Rectal smooth muscle tissue (tissue), 1 donor: Measurements from ENCODE around the gene IQSEC3.

Experiments used
- H3K27ac ChIP-seq: one replicate; pipeline ENCODE4 v1.7.0; 2013; ENCODE audit warnings: low read depth, low read length, inconsistent platforms
- H3K27me3 ChIP-seq: one replicate; pipeline ENCODE4 v1.7.0; 2013; ENCODE audit warnings: low read length; ENCODE audit not compliant: control insufficient read depth, insufficient read depth
- H3K36me3 ChIP-seq: one replicate; pipeline ENCODE4 v1.7.0; 2013; ENCODE audit warnings: low read length; ENCODE audit not compliant: control insufficient read depth, insufficient read depth
- H3K4me1 ChIP-seq: one replicate; pipeline ENCODE4 v1.7.0; 2013; ENCODE audit warnings: low read length; ENCODE audit not compliant: control insufficient read depth, insufficient read depth
- H3K4me3 ChIP-seq: one replicate; pipeline ENCODE4 v1.7.0; 2013; ENCODE audit warnings: low read length
- H3K9ac ChIP-seq: one replicate; pipeline ENCODE4 v1.7.0; 2013; ENCODE audit warnings: low read length

Gene IQSEC3

DNA sequence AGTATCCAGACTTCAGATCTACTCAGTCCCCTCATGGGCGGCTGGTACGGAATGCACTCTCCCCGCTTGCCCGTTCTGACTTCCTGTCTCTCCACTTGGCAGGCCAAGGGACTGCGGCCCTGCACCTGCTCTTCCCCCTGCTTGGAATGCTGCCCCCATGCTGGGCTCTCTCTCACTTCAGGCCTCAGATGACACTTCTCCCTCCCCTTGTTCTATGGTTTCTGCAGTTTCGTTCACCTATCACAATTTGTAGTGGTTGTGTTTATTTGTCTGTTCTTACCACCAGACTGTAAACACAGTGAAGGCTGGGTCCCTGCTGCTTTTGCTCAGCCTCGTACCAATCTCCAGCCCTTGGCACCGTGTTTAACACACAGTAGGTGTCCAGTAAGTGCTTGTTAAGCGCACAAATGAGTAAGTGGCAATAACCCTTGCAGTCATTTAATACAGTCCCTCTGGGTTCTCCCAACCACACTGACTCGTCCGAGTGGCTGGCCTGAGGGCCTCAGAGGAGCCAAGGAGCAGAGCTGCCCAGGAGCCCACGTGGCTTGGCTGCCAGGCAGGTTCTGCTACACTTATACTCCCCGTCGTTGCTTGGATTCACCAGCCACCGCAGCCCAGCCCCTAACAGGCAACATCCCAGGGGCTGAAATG, 135.6 kb downstream of the IQSEC3 start:
- H3K27me3 ChIP-seq = peaks cover 14% of the 10 kb centered on the region
- no peak overlapping the region for H3K27ac ChIP-seq
- no peaks in the 10 kb centered on the region for H3K36me3 ChIP-seq
- no peak overlapping the region for H3K9ac ChIP-seq
- H3K4me3 ChIP-seq = no peak overlapping the region
- H3K4me1 ChIP-seq = no peaks in the 10 kb centered on the region

GRCh38 chr12:203074-203461, 136.5 kb downstream of the IQSEC3 start:
- Histone ChIP-seq H3K4me1 (no peaks in the 10 kb centered on the region), H3K9ac (no peak overlapping the region), H3K27ac (no peak overlapping the region), H3K36me3 (no peaks in the 10 kb centered on the region), H3K4me3 (peak overlapping the region; percentile 31), H3K27me3 (peaks cover 14% of the 10 kb centered on the region)

GRCh38 chr12:203462-204260, 137.1 kb downstream of the IQSEC3 start:
- Histone ChIP-seq H3K4me1 (no peaks in the 10 kb centered on the region), H3K4me3 (peak overlapping the region; percentile 36), H3K27ac (no peak overlapping the region), H3K36me3 (no peaks in the 10 kb centered on the region), H3K9ac (no peak overlapping the region), H3K27me3 (peaks cover 14% of the 10 kb centered on the region)

DNA sequence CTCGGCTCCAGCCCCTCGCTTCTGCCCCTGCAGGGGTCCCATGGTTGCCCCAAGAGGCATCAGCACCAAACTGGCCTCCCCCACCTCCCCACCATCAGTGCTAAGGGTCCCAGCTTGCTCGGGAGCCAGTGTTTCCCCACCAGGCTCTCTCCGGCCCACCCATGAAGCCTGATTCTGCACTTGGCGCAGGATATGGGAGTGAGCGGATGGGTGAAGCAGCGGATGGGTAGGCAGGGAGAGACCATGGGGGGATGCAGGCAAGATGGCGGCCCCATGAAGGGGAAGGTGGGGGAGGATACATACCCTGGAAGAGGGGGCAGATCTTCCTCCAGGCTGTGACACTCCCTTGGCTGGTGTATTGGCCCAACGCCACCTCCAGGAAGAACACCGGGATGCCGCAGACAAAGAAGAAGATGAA, 137.7 kb downstream of the IQSEC3 start:
- H3K4me1 ChIP-seq = no peaks in the 10 kb centered on the region
- H3K27ac ChIP-seq = no peak overlapping the region
- no peak overlapping the region for H3K9ac ChIP-seq
- H3K27me3 ChIP-seq = peaks cover 16% of the 10 kb centered on the region
- H3K36me3 ChIP-seq = no peaks in the 10 kb centered on the region
- H3K4me3 ChIP-seq = peak overlapping the region; percentile 36

- no peaks in the 10 kb centered on the region for H3K36me3 ChIP-seq
- H3K27ac ChIP-seq = no peak overlapping the region
- H3K27me3 ChIP-seq = peaks cover 17% of the 10 kb centered on the region
- no peak overlapping the region for H3K9ac ChIP-seq
- H3K4me1 ChIP-seq = no peaks in the 10 kb centered on the region
- no peak overlapping the region for H3K4me3 ChIP-seq
Measured at GRCh38 chr12:205026-205425, 138.5 kb downstream of the IQSEC3 start.

DNA sequence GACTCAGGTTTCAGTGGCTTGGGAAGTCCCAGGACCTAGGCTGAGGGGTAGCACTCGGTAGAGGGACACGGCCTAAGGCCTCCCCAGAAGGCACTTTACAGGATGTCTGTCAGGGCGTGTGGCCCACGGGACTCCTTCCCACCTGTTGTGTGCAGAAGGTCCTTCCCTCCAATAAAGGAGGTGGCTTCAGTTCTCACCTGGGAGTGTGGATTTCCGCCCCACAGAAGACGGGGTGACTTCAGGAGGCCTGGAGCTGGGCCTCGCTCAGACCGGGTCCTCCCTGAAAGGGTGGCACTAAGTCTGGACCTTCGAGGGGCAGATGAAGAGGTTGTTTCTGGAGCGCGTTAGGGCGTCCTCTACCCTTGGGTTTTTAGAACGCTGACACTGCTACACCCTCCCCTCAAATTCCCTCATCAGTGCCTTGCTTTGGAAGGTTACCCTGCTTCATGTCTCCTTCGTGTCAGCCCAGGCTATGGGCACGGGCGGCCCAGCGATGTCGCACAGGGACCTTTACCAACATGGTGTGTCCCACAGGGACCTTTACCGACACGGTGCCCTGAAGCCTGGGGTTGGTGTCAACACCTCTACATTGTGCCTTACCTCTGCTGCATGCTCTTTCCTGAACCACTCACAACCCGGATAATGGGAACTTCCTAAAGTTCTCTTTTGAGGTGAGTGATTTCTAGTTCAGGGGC, 140.3 kb downstream of the IQSEC3 start:
- Histone ChIP-seq H3K4me1 (no peaks in the 10 kb centered on the region), H3K9ac (no peak overlapping the region), H3K36me3 (no peaks in the 10 kb centered on the region), H3K27me3 (peaks cover 11% of the 10 kb centered on the region), H3K4me3 (no peak overlapping the region), H3K27ac (no peak overlapping the region)

GRCh38 chr12:207804-208203, 141.2 kb downstream of the IQSEC3 start:
- H3K27me3 ChIP-seq = peaks cover 11% of the 10 kb centered on the region
- H3K27ac ChIP-seq = no peak overlapping the region
- no peaks in the 10 kb centered on the region for H3K36me3 ChIP-seq
- H3K4me3 ChIP-seq = no peak overlapping the region
- H3K4me1 ChIP-seq = no peaks in the 10 kb centered on the region
- no peak overlapping the region for H3K9ac ChIP-seq

GRCh38 chr12:208813-209212, 142.2 kb downstream of the IQSEC3 start:
- Histone ChIP-seq H3K27me3 (peaks cover 11% of the 10 kb centered on the region), H3K4me1 (no peaks in the 10 kb centered on the region), H3K36me3 (no peaks in the 10 kb centered on the region)

DNA sequence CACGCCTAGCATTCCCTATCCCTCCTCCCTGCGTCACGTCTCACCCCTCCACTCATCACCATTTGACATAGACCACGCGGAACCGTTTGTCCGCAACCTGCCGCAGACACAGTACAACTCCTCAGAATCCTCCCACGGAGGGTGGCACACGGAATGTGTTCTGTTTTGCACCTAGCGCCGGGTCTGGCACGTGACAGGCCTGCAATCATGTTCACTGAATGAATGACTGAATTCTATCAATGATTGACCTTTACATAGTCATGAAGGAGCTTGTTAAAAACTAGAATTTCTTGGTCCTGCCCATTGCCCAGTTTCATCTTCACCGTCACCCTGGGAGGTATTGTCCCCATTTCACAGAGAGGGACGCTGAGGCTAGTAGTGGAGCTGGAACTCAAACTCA, 142.7 kb downstream of the IQSEC3 start:
- H3K36me3 ChIP-seq = no peaks in the 10 kb centered on the region
- no peak overlapping the region for H3K4me3 ChIP-seq
- H3K27me3 ChIP-seq = peaks cover 9% of the 10 kb centered on the region
- H3K27ac ChIP-seq = no peak overlapping the region
- H3K4me1 ChIP-seq = no peaks in the 10 kb centered on the region
- no peak overlapping the region for H3K9ac ChIP-seq

More at GRCh38 chr12:208813-209212, 142.2 kb downstream of the IQSEC3 start:
- Histone ChIP-seq H3K9ac (no peak overlapping the region), H3K27ac (no peak overlapping the region), H3K4me3 (no peak overlapping the region)

GRCh38 chr12:209851-210250, 143.3 kb downstream of the IQSEC3 start:
- H3K4me1 ChIP-seq = no peaks in the 10 kb centered on the region
- H3K27ac ChIP-seq = no peak overlapping the region
- H3K27me3 ChIP-seq = peaks cover 4% of the 10 kb centered on the region
- H3K36me3 ChIP-seq = no peaks in the 10 kb centered on the region
- no peak overlapping the region for H3K4me3 ChIP-seq
- H3K9ac ChIP-seq = no peak overlapping the region

DNA sequence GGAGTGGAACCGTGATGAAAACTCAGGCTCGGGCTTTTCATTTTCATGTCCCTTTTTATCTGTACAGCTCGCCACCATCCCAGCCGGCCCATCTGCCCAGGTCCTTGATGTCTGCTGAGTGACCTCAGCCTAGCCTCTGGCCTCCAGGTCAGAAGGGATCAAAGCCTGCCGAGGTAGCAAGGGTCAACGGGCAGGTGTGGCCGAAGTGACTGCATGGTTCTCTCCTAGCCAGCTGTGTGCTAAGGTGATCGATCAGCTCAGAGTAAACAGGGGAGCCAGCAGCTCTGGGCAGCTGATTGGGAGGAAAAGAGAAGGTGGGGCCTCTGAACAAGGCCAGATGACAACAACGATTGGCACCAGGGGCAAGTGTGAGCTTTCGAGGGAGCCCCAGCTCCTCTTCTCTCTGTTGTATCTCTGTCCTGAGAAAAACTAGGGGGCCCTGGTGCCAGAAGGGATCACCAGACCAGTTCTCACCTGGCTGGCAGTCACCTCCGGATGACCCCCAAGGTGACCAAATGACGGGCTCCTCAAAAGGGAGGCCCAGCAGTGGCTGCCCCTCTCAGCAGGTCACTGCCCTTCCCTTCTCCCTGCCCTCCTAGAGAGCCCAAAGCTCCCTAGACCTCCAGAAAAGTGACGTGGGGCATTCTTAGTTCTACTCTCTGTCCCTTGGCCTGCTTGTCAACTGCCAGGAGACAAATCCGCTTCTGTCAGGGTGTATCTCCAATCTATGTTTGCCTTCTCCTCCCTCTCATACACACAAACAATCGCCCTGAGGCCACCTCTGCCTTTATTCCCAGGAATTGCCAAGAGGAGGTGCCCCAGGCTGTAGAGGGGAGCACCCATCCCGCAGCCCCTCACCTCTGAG, 143.9 kb downstream of the IQSEC3 start:
- Histone ChIP-seq H3K4me1 (no peaks in the 10 kb centered on the region), H3K9ac (no peak overlapping the region), H3K36me3 (no peaks in the 10 kb centered on the region), H3K27ac (no peak overlapping the region), H3K4me3 (no peak overlapping the region), H3K27me3 (peaks cover 4% of the 10 kb centered on the region)

GRCh38 chr12:211142-211465, 144.5 kb downstream of the IQSEC3 start:
- no peak overlapping the region for H3K4me3 ChIP-seq
- no peak overlapping the region for H3K27ac ChIP-seq
- H3K27me3 ChIP-seq = peaks cover 4% of the 10 kb centered on the region
- H3K36me3 ChIP-seq = no peaks in the 10 kb centered on the region
- no peaks in the 10 kb centered on the region for H3K4me1 ChIP-seq
- no peak overlapping the region for H3K9ac ChIP-seq
